Effector CD4-positive, alpha-beta T cell (primary cell): Measurements from ENCODE around the gene CAPN3.

Experiments used
- DNase-seq: peaks from one replicate; pipeline ENCODE4 v3.0.0-alpha.2; 2020

Gene CAPN3

DNA sequence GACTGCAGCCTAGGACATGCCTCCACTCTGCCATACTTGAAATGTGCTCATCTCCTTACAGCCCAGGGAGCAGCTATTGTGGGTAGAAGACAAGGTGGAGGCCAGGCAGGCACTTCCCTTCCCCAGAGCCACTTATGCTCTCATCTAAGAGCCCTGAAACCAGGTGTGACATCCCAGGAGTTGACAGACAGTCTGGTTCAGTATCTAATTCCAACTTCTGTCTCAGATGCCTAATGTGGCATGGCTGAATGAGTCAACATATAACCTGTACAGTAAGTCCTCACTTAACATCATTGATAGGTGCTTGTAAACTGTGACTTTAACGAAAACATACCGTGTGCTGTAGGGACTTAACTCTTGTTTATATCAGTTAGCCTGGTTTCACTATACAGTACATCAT lies 1.2 kb upstream of the CAPN3 start:
- no peak for DNase-seq

DNA sequence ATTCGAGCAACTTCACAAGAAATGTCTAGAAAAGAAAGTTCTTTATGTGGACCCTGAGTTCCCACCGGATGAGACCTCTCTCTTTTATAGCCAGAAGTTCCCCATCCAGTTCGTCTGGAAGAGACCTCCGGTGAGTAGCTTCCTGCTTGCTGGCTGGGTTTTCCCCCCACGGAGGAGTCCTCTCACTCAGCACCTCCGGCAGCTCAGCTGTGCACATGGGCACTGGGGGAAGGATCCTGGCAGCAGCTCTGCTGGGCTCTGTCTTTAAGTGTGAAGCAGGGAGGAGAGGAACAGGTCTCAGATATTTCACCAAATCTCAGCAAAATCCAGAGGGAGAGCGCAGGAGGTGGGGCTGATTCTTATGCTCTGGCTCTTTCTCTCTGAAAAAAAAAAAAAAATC lies 684 bp downstream of the CAPN3 start:
- no peak for DNase-seq

DNA sequence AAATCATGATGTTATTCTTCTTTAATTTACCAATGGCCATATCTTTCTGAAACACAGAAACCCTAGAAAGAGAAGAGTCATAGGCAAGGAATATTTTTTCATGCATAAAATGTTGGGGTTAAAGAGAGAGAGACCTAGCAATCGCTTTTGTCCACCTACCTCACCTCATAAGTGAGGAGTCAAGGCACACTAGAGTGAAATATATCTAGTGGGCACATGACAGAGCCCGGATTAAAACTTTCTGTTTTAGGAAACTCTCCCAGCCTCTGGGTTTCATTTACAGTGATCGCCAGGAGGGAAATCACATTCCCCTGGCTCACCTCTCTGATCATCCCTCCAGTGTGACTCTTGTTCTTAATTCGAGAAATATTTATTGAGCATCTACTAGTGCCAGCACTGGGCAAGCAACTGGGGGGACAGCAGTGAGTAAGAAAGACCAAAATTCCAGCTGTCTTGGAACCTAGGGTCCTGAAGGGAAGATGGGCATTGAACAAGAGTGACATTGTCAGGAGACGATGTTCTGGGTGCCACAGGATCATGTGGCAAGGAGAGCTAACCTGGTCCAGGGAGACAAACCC lies 1.3 kb downstream of the CAPN3 start:
- DNase-seq, result no peak

DNA sequence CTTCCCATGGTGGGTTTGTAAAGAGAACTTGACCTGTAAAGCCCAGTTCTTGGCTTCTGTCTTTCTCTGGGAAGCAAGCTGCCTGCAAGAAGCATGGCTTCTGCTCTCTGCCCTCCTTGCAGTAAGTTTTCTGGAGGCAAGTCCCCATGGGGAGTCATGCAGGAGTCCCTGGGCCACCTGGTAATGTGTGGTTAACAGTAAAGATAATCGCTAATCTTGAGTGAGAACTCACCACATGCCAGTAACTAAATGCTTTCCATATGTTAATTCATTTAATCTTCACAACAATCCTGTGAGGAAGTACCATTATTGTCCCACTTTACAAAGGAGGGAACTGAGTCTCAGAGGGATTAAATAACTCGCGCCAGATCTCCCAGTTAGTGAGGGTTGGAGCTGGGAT lies 4.2 kb downstream of the CAPN3 start:
- DNase-seq, result no peak

DNA sequence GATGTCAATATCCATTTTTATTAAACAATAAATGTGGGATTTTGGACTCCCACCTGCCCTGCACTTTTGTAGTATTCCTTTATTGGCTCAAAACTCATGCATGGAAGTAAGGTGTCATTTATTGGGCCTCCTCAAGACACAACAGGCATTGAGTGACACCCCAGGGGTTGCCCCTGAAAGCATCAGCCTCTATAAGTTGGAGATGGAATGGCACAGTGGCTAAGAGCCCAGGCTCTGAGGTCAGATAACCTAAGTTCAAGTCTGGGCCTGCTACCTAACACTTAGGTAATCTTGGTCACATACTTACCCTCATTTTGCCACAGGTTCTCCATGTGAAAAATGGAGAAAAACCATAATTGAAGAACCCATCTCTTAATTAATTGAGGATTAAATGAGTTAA lies 4.6 kb downstream of the CAPN3 start:
- no peak for DNase-seq

DNA sequence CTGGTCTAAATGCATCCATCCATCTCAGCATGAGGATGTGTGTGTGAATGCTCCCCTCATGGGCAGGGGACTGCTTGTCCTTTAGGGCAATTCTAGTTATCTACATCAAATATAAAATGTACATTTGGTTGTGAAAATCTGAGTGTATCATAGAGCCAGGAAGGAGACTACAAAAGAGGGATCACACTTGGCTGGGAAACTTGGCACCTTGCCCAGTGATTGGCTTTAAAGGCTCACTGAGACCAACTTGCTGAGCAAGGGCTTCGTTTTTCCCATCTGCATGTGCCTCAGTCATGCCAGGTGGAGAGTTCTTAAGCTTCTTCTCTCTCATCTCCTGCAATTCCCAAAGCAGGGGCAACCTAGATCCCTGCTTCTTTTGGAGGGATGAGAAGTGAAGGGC lies 5.2 kb downstream of the CAPN3 start:
- DNase-seq, result no peak

DNA sequence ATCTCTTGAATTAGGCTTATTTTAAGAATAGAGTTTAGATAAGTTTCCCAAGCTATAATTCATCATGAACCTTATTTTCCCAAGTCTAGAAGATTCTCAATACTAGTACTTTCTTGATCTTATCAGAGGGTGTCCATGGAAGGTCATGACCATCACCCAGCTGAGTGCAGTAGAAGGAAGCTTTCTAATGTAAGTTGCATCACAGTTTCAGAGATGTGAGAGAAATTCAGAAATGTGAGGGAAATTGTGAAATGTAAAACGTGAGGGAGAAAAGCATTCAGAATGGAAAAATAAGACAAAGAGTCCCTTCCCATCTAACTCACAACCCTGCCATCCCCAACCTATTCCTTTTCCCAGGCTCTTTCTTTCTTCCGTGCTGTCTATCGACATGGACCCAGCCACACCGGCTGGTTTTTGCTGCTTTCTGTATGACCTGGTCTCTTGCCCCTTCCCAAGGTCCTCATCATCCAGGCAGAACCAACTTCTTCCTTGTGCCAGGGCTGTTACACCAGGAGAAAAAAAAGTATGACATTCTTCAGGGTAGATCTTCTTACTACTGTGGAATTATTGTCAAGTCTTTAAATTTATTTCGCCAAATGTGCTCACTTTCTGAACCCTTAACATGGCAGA lies 6.7 kb downstream of the CAPN3 start:
- no peak for DNase-seq

DNA sequence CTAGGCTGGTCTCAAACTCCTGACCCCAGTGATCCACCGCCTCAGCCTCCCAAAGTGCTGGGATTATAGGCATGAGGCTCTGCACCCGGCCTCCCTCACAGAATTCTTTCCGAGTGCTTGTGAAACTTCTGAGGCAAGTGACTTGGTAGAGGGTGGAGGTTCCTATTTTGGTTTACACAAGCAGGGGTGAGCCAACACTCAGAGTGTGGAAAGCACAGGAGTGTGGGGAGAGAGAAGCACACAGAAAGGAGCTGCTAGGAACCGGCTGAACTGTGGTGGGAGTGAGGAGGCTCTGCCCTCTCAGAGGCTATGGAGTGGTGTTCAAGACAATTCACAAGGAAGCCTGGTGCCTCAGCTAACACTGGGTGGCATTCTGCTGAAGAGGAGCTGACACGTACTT lies 7.7 kb downstream of the CAPN3 start:
- DNase-seq, result no peak

DNA sequence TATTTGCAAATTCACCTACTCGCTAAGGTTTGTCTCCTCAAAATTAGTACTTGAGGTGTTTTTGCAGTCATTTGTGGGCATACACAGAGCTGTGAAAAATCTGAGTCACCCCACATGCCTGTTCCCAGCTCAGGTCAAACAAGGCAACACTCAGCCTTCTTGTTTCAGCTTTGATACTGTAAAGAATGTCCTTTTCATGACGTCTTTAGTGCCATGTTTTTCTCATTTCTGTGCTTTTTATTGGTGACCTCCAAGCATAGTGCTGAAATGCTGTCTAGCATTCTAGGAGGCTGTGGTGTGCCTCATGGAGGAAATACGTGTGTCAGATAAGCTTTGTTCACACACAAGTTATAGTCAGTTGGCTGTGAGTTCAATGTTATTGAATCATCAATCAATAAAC lies 8.8 kb downstream of the CAPN3 start:
- DNase-seq, result no peak

DNA sequence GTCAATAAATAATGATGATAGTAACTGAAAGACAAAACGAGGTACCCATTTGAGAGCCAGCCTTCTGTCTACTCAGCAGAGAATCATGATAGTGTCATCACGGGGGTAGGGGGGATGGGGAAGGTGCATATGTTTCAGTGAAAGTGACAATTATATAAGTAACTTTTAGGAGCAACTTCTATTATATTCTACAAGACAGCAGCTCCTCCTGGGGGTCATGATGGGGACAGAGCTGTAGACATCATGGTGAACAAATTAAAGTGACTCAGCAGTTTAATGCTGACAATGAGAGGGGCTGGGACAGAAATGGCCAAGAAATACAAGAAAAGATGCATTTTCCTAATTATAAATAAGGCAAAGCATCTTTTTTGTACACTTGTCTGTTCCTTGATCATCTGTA lies 11.8 kb downstream of the CAPN3 start:
- no peak for DNase-seq

DNA sequence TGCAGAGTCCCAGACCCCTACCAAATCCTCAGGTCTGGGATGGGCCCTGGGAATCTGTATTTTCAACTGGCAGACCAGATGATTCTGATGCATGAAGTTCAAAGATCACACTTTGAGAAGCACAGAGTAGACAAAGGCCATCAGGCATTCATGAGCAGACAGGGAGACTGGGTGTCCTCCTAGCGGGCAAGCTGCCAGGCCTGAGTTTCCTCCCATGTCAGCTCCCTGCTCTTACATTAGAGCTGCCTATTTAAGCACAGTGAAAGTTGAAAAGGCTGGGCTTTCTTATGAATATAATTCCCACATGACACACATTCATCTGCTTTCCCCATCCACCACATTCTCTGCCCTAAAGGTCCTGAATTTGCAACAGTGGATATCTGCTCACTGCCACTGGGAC lies 14.0 kb downstream of the CAPN3 start:
- DNase-seq, result no peak

DNA sequence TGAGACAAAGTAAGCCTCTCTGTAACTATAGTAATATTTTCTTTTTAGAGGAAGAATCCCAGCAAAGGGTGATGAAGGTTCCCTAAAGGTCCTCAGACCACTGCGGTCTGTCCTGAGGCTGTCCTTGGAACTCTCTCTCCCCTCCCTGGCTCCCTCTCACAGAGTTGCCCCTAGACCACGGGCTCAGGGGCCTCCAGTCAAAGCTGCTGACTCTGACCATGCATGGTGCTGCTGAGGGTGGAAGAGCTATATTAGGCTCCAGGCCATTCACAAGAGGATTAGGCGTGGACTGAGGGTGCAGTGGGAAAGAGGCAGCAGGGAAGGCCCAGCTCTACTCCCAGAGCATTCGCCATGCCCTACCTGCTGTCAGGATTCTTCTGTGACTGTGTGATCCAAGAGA lies 14.6 kb downstream of the CAPN3 start:
- no peak for DNase-seq

DNA sequence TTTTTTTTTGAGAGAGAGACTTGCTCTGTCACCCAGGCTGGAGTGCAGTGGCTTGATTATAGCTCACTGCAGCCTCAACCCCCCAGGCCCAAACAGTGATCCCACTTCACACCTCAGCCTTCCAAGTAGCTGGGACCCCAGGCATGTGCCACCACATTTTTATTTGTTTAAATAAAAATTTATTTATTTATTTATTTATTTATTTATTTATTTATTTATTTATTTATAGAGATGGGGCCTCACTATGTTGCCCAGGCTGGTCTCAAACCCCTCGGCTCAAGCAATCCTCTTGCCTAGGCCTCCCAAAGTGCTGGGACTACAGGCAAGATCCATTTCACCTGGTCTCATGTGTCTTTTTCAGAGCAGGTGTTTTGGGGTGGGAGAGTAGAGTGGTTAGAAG lies 15.5 kb downstream of the CAPN3 start:
- no peak for DNase-seq

DNA sequence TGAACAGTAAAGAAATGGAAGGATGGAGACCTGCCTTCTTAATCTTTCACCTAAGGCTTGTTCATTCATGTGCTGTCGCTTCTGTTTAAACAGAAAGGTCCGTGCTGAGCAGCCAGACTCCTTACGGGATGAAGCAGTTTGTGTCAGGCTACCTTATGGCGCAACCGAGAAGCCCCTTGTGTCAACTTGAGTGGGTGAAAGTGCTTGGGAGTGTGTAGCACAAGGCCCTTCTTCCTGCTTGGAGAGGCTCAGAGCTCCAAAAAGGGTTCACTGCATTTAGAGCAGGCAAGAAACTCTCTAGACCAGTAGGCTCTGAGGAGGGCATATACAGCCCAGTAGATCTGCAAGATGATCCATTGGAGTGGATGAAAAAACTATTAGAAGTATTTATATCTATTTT lies 16.0 kb downstream of the CAPN3 start:
- no peak for DNase-seq

DNA sequence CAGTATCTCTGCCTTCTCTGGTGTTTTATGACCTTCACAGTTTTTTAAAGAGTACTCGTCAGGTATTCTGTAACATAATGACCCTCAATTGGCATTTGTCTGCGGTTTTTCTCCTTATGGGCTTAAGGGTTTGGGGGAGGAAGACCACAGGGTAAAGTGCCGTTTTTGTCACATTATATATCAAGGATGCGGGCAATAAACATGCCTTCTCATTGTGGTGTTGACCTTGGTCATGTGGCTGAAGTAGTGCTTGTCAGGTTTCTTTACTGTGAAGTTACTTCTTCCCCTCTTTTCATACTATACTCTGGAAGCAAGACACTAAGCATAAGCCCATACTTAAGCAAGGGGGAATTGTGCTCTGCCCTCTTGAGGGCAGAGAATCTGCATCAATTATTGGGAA lies 16.6 kb downstream of the CAPN3 start:
- DNase-seq, result no peak

DNA sequence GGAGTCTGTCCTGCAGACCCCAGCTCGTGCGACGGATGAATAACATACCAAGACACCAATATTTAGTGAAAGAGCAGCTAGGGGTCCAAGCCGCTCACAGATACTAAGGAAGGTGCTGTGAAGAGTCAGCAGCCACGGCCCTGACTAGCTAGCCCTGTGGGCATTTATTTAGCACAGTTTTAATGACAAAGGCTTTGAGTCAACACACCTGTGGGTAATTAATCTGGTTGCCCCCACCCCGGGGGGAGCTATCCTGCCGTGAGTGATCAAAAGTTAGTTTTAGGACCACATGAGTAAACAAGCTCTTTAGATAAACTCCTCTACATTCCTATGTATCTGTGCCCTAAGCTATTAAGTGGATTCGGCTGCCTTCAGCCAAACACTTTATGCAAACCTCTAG lies 18.7 kb downstream of the CAPN3 start:
- no peak for DNase-seq

DNA sequence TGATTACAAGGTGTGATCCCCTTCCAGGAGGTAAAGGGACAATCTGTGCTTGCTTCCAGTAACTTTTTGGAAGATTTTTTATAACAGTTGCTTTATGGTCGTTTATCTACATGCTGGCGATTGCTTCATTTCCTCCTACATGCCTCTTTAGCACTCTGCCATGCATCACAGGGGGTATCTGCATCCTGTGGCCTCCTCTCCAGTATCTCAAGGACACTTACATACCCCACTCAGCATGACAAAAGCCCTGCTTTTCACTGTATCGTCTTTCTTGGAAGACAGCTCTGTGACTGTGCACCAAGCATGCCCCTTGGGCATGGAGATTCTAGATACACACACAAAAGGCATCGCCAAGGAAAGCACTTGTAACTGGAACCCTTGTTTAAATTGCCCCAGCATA lies 25.3 kb downstream of the CAPN3 start:
- DNase-seq, result no peak

DNA sequence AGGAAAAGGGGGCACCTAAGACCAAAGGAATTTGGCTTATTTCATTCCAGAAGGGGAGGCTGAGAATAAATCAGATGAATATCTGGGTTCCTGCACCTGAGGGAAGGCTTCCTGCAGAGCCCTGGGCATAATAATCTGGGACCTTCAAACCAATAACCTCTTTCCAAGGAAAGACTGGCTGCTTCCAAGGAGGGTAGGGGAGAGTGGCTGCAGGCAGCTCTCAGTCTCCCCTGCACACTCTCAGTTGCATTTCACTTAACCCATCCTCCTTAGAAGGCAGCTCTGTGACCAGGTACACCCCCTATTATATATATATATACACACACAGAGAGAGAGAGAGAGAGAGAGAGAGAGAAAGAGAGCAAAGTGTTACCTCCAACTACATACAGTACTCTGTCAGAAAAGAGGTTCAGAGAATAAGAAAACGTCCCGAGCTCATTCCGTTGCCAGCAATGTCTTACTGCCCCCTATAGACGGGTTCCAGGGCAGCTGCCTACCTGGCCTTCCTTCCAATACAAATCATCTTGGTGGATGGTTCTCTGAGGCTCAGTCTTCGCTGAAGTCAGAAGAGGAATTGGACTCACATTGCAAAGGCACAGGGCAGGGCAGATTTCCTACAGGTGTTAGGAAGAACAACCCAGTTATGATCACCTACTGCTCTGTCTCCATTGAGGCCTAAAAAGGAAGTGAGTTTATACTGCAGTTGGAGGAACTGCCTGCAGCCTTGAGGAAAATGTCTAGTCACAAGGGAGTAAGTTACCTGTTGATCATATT lies 26.1 kb downstream of the CAPN3 start:
- no peak for DNase-seq

DNA sequence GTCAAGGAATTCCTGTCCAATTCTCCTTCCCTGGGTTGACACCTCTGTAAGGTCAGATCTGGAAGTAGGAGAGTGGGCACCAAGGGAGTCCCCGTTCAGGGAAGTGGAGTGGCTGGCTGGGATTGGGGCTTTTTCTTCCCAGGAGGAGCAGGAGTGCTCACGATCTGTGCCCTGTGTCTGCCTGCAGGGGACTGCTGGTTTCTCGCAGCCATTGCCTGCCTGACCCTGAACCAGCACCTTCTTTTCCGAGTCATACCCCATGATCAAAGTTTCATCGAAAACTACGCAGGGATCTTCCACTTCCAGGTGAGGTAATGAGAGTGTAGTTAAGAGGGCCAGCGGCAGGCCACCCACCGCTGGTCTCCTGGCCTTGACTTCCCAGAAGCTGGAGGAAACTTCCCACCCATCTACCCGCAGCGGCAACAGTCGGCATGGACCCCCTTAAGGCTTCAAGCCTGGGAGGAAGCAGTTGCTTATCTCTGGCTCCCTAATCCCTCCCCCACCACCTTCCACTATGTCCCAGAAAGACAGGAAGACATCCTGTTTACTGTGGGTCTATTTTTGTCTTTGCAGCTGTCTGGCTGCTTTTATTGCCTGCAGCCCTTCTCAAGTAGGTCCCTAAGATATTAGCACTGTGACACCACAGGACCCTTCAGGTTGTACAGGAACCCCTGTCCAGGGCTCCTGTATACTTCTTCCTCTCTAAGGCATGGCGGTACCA lies 26.8 kb downstream of the CAPN3 start:
- DNase-seq, result no peak

DNA sequence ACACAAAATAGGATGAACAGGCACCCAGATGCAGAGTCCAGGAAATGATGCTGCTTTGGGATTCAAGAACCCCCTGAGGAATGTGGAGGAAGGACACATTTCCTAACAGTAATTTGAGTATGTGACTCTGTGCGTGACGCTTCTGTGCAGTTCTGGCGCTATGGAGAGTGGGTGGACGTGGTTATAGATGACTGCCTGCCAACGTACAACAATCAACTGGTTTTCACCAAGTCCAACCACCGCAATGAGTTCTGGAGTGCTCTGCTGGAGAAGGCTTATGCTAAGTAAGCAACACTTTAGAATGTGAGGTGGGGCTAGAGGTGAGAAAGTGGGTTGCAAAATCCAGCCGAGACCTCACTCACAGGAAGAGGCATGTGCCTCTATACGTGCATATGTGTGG lies 28.3 kb downstream of the CAPN3 start:
- no peak for DNase-seq

DNA sequence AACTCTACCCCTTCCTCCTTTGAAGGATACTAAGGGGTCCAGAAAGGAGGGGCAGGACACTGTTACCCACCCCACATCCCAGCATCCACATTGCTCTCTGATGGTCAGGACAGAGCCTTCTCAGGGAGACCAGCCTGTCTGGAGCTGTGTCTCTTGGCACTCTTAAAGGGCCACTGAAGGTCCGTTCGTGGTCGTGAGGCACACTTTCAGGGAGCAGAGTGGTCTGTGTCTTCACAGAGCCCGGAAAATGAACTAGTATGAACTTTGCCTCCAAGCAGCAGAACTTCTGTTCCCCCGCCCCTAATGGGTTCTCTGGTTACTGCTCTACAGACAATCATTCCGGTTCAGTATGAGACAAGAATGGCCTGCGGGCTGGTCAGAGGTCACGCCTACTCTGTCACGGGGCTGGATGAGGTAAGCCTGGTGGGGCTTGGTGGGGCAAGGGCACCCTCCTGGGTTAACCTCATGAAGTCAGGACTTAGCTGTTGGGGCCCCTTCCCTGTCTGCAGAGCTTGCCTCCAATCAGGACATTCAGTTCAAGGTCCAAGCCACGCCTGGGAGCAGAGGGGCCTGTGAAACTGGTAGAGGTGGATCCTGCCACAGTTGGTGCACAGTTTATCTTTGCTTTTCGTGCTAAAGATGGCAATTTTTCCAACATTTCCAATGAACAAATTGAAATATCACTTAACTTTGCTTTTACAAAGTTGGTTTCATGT lies 33.2 kb downstream of the CAPN3 start:
- DNase-seq, result no peak

DNA sequence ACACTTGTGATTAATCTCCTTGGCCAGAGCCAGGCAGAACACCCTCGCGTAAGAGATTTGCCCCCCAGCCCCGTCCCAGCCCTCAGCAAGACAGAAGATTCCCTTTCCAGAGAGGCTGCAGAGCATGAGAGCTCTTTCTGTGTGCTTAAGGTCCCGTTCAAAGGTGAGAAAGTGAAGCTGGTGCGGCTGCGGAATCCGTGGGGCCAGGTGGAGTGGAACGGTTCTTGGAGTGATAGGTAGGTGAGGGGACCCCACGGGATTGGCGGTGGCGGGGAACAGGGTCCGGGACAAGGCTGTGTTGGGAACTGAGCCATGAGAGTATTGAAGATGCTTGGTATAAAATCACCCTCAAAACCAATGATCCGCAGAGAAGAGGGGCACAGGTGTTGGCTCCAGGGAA lies 34.8 kb downstream of the CAPN3 start:
- DNase-seq, result no peak

DNA sequence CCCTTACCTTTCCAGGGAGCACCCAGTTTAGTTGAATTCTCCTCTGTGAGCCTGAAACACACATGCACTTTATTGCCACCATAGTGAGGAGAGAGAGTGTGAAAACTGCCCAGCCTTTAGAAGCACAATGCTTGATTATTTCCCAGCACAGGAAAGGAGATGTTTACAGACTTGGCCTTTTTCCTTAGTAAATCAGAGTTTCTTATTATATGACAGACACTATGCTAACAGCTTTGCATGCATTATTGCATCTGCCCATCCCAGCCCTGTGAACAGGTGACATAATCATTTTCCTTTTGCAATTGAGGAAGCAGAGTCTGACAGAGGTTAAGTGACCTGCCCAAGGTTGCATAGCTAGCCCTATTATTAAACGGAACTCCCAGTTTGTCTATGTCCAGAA lies 36.5 kb downstream of the CAPN3 start:
- no peak for DNase-seq
